ENCODE measurements around the gene MDGA2.

The MDGA2 gene

DNA sequence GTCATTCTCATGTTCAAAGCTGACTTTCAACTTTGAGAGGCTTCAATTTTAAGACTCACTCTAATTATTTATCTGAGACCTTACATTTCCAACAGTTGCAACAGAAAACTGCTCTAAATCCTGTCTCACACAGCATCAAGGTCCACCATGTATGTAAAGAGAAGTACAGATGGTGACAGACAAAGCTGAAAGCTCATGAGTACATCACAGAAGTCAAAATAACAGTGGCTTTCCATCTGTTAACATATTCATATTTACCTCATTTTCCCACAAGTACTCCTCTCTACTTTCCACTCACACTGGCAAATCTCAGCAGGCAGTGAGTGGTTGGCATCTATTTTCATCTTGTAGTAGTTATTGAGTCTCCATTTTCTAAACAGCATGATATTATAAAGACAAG lies 192.0 kb downstream of the MDGA2 start:
- DNase-seq, result no peak

DNA sequence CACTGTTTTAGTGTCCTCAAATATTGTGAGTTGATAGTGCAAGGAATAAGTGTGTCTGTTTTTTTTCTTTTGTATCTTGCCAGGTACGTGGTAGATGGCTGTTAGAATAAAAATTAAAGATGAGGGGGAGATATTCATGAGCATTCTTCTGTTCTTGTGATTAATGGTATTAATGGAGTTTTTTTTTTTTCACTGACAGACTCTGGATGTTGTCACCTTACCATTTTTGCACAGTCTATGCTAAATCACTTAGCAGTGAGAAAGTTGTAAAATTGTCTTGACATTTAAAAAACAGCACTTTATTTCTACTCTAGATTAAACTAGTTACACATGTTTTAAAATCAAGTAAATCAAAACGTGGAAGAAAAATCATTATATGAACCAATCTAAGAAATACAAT lies 204.3 kb downstream of the MDGA2 start:
- no peak for DNase-seq

DNA sequence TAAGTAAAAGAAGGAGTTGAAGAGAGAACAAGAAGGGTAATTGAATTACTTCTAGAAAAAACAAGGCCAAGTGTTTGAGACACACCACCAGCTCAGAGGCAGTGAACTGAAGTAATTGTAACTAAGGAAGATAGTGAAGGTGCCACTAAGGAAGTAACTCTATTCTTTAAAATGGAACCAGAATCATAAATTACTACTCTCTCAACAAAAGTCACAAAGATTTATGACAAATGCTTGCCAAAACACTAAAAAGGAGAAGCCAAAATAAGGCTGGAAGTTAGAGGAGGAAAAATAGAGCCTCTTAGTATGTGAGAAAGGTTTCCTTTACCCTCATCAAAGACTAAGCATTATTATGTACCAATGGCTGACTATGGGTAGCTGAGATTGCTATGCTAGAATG lies 208.5 kb downstream of the MDGA2 start:
- no peak for DNase-seq

DNA sequence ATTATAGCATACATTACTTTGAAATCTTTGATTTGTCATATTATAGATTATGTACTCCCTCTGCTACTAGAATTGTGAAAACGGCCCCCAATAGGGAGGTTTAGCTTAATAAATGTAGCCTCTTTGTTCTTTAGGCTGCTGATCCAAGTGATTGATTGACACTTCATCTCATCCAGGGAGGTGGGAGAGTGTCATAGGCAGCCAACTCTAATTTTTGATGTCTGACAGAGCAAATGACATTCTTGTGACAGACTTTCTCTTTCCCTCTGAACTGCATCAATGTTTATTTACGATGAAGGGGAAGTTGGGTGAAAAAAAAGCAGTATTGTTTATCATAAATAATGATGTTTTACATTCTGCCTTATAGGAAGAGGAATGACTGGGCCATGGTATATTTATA lies 221.4 kb downstream of the MDGA2 start:
- DNase-seq, result no peak

DNA sequence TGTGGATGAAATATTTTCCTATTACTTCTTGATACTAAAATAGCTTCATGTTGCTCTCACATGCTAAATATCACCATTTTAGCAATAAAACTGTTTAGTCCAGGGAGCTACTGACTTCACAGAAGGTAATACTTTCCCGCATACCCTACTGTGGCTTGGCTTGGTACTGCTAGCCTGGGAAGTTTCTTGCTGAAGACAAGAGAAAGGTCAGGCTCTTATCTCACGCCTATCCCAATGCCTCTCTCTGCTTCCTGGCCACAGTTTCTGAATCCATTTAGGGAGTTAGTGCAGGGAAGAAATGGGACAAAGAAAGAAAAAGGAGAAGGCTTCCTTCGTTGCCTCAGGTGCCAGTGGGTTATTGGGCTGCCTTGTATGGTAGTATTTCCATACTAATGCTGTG lies 228.3 kb downstream of the MDGA2 start:
- DNase-seq, result no peak

DNA sequence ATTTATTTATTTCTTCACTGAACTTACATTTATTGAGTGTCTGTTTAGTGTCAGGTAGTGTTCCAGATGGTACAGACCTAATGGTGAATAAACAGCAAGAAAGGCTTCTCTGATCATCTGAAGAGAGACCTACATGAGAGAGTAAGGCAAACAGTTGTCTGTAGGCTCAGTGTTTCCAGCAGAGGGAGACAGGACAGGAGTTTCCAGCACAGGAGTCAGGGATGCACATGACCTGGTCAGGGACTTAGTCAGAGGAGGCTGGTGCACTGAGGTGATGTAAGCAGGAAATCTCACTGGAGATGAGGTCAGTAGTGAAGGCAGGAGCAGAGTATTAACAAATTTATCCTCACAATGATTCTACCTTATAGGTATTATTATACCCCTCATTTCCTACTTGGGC lies 233.2 kb downstream of the MDGA2 start:
- no peak for DNase-seq

DNA sequence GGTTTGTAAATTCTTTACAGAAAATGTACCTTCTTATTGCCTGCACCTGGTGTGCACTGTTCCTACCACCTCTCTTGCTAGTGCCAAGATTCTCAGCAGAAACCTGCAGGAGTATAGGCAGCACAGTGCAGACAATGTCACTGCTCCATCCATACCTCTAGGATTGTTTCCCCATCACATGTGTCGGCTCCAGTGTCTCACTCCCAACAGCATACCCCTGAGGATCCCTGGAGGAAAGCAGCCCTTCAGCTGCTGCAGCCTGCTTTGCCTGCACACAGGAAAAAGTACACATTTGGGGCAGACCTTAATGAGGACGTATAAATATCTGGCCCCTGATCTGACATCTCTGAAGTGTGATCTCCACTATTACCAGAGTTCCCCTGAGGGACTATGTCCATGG lies 235.5 kb downstream of the MDGA2 start:
- no peak for DNase-seq

DNA sequence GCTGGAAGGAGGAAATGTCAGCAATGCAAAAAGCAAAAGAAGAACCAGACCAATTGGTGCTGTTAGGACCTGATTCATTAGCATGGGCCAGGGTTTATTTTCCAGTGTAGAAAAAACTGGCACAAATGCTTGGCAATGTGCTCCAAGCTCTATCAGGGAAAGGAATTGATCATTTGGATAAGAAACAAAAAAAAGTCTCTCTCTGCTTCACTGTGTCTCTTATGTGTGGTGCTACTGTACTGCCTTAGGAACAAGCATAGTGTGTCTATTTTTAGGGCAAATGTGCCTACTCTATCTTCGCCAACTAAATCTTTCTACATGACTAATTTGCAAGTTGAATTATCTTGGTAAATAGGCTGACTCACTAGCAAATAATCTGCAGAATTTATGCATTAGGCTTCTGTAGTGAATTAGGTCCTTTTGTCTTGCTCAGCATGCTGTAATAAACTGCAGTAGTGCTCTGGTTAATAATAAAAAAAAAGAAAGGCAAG lies 236.7 kb downstream of the MDGA2 start:
- DNase-seq, result no peak

DNA sequence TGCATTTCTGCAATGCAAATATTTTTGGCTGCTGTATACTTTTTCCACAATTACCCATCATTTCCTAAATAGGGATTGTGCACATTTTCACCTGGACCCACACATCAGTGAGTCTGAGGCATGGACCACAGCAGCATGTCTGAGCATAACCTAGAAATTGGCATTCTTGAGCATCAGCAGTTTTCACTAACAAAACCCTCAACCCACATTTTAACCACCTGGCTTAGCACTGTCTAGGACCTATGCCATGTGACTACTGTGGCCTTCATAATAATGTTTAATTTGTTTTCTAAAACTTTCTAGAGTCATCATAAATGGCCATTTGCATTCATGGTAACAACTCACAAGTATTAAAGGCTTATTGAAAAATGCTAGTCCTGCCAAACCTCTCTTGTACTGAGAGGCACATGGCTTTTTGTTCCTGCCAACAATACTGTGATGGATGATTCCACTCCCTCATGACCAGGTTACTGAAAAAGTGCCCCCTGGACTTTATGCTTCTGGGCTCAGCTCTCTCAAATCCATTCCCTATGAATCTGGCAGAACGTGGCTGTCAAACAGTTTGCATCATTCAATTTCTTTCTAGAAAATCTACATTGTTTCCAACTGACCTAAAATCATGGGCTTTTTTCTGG lies 240.0 kb downstream of the MDGA2 start:
- DNase-seq, result no peak

DNA sequence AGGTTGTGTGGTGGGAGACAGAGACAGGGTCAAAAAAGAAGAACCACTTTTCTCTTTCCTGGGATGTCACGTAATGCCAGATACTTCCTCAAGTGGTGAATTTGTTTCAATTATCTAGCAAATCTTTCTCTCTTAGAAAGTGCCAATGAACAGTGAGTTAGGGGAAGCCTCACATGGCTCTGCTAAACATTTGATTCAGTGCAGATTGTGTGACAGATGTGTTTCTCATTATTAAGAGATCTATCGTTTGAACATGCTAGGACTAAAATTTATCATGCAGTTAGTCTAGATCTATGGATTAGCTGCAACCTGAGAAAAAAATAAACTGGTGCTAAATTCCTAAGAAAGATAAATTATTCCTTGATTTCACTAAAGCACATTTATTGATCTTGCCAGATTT lies 247.8 kb downstream of the MDGA2 start:
- no peak for DNase-seq

DNA sequence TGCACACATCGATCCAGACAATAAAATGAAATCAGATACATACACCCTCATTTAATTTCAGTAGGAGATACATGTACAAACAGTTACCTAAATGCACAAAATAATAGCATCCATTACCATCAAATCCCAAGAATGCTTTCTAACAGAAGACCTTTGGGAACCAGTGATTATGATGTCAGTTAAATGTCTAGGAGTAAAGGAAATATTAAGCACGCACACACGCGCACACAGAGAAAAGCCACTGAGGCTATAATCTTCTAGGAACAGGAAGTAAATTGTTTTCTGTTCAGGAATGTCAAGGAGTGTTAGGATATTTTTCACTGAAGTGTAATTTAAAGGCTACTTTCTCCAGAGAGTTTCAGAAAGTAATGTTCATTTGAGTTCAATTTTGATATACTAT lies 250.1 kb downstream of the MDGA2 start:
- no peak for DNase-seq

DNA sequence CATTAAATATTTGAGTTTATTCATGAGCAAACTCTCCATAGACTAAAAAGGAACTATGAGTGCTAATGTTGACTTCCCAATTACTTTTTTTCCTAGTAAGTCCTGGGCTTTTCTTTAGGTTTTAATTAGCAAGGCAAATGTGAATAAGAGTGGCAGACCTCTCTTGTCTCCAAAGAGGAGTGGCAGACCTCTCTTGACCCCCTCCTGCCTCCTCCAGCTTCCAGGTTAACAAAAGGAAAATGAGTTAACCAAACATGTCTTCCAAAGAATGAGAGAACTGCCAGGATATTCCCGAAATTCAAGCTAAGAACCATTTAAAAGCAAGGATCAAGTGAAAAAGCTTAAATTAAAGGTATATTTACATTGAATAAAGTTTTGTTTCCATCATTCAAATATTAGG lies 253.2 kb downstream of the MDGA2 start:
- DNase-seq, result no peak

DNA sequence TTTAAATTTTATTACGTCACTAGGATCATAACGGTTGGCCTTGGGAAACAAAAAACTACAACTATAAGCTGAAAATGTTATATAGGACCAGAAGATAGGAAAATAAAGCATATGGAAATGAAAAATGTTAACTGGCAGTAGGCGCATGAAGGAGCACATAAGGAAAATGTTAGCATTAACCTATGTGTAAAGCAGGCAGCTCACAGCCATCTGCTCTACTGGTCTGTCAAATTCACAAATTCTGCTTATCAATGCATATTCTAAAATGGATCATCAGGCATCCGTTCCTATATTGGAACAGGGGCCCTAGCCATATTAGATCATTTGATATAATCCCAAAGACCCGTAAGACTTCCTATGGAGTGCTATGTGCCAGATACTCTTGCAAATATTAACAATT lies 263.9 kb downstream of the MDGA2 start:
- DNase-seq, result no peak

DNA sequence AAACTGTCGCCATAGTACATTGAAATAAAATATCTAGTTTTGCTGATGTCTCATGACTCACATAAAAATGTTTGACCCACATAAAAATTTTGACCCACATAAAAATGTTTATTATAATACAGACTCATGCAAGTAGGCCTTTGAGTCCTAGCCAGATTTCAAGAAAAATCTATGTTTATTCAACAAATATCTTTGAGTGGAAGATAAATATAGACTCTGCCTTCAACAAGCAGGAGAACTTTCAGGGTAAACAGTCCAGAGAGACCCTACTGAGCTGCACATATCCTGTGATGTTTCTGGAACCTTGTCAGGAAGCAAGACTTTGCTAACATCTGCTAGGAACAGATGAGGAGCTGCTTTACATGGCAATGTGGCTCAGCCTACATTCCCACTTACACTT lies 283.1 kb downstream of the MDGA2 start:
- DNase-seq, result no peak

DNA sequence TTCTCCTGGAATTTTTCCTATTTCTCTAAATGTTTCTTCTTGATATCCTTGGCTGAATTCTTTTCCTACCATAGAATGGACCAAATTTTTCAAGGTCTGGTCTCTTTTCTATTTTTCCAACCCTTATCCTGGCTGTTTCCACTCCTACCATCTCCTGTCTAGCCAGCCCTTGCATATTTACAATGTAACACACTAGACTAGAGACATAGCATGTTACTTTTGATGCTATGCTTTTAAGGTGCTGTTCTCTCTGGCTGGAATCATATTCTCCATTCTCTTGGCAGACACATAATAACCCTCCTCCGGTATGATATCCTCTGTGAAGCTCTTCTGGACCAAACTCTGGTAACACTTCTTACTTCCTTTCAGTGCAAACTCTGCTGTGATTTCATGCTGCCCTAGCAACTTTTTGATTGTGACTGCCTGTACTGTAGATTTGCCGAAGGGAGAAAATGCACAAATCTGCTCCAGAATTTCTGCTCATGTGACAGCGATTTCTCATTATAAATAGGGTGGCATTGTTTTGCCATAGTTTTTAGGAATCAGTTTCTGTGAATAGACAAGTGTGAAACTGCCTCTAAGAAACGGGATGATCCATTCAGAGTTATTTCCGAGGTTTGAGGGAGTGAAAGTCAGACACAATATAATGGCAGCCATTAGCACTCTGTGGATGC lies 284.4 kb downstream of the MDGA2 start:
- no peak for DNase-seq

DNA sequence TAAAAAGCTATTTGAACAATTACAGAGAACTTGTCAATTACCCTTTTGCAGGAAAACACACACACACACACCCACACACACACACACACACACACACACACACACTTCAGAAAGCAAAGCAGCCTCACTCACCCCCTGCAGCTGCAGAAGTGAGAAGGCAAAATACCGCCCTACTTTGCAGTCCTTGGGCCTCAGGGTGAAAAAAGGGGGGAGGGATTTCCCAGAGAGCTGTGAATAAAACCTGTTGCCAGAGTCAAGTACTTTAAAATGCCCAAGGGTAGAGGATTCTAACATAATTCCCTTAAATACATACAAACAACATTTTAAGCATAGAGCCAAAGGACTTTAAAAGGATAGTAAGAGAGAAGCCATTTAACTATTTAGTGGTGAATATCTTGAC lies 285.9 kb downstream of the MDGA2 start:
- no peak for DNase-seq

DNA sequence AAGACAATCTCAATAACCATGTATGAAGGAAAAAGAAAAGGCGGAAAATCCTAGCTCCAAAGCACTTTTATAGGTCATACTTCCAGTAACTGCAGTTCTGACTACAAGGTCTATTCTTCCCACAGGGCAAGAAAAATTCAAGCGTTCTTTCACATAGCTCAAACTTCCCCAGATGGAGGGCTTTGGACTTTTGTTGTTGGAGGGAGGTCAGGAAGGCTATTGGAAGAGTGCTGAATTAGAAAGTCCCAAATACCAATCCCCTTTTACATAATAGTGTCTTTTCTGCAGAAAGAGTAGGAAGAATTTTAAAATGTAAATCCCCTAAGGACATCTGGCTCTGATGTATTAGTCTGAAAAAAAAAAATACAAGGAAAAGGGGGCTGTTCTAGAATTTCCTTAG lies 309.4 kb downstream of the MDGA2 start:
- DNase-seq, result no peak

DNA sequence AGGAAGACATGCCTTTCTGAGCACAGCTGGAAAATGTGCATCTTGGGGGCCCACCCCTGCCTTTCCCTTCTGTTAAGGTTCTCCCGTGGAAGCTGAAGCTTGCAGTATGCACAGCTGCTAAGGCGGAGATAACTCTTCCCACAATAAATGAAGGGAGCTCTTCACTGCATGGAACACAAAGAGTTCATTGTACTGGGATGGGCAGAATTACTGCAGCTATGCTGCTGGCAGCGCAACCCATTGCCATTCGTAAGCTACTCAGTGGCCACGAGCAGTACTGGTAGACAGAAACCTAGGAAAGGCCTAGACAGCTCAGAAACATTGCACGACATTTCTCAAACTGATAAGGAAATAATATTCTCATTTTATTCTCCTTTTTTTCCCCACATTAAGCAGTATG lies 310.2 kb downstream of the MDGA2 start:
- DNase-seq, result no peak

DNA sequence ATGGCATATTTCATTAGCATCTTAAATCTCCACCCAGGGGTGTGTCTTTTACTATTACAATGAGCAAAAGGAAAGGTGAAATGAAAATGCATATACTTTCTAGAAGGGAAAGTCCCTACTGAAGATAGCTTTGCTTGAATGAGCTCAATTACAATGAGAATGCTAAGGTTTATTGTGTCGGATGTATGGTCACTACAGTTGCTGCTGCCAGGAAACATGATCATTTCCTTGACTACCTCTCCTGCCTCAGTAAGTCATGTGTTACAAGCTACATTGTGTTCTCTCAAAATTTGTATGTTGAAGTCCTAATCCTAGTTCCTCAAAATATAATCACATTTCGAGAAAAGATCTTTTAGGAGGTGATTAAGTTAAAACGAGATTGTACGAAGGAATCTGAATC lies 322.2 kb downstream of the MDGA2 start:
- no peak for DNase-seq

DNA sequence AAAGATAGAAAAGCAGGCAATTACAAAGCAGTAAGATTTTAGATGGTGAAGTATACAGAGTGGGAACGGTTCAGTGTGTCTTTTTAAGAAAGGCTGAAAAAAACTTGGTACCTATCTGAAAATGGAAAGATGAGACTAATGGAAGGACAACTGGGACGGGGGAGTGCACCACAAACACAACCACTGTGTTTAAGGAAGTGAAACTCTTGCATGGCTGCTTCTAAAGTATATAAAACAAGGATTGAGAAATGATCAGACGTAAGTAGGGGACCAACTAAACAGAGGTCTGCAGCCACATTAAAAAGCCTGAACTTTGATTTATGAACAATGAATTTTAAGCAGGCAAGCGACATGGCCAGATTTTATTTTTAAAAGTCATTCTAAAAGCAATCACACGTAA lies 328.6 kb downstream of the MDGA2 start:
- DNase-seq, result no peak

DNA sequence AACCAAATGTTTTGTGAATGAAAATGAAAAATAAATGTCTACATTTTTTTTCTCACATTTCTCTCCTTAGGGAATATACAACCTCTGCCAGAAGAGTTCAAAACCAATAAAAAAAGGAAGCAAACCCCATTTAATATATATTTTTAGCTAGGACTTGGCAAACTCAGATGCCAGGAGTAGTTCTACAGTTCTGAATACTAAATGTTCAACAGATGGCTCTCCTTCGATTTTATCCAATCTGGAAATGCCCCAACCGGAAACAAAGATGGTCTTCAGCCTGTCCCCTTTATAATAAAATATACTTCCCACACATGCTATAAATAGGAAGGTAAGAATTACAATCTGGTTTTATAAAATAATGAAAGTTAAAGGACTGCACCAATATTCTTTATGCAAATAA lies 330.4 kb downstream of the MDGA2 start:
- DNase-seq, result no peak

DNA sequence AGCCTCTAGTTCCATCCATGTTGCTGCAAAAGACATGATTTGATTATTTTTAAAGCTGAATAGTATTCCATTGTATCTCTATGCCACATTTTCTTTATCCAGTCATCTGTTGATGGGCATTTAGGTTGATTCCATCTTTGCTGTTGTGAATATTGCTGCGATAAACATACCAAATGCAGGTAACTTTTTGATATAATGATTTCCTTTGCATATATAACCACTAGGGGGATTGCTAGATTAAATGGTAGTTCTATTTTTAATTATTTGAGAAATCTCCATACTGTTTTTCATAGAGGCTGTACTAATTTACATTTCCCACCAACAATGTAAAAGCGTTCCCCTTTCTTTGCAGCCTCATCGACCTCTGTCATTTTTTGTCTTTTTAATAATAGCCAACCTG lies 342.5 kb downstream of the MDGA2 start:
- no peak for DNase-seq

DNA sequence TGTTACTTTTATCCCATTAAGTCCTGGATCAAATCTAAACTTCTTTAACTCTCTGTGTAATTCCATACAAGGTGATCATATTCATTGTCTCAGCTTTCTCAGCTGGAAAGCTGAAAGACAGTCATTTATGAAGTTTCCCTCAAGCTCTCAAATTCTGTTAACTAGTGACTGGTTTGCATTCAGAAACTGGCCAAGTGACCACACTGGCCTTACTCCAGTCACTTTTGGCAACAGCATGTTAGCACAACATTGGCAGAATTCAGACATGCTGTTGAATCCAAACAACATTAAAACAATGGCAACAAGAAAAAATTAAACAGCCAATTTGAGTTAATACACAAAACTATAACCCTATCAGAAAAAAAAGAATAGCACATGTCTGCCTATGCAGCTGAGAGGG lies 343.3 kb downstream of the MDGA2 start:
- DNase-seq, result no peak

DNA sequence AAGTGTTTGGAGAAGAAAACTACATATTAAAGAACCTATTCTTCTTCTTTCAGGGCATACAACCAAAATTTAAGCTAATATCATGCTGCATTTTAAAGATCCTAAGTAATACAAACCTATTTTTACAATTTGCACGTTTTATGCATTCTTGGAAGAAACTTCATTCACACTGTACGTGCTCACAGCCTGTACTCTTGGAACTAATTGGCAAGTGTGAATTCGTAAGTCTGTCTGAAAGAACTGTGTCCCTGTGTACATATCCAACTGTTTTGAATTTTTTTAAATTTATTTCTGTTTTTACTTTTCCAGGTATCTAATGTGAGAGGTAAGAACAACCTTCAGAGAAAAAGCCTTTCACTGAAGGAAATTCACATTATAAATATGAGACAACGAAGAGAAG lies 347.0 kb downstream of the MDGA2 start:
- DNase-seq, result no peak

DNA sequence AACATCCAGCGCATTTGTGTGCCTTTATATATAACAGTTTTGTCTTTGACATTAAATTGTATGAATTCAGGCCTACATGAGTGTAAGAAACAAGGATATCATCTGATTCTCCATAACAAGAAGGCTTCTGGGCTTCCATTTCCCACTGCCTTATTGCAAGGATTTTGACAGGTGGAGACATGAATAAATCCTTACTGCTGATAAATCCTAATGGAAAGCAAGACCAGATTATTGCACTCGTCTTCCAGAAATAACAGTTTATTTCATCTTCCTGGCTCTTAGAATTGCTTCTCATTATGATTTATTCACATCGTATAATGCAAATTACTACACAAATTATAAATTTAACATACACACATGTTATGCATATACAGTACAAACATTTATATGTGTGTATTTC lies 348.1 kb downstream of the MDGA2 start:
- DNase-seq, result no peak

Data from activated CD4-positive, alpha-beta T cell treated with anti-CD3 and anti-CD28 coated beads, Interleukin-2, amount 50 U/mL, for 1 hour (primary cell).